ENCODE results near the gene HOXB2. TPM values are rescaled to one million over a fixed set of nuclear protein-coding genes. Genes with fewer than 3 reads are reported as not detected.

The HOXB2 gene
- total and polyA plus RNA-seq, 9 of the 15 experiments (the other 6 are each of a cell fraction or from before 2014, with no cell fraction given), result 2.1 to 97.7 (median 21.2) TPM

DNA sequence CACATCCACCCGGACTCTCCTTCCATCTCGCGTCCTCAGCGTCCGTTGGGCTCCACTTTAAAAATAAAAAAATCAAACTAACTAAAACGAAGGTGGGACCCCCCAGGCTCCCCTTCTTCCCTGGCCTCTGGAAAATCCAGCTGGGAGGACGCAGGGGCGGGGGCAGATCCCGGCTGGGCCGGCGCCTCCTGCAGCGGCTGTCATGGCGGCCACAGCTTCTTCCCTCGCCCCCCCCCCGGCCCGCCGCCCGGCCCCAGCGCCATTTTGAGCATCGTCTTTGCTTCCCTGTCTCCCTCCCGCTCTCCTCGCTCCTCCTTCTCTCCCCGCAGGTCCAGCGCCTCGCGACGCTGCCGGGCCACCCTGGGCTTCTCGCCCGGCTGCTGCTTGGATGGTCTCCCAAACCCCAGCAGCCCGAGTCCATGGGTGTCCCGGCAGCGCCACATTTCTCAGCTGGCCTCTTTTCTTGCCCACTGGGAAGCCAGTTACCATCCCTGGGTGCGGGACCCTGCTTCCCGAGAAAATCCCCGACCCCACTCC lies 3.3 kb downstream of the HOXB2 start (continued):
- no peak for TF ChIP-seq ZNF217 (CRISPR knock-in tag; IDR thresholded peaks at IDR 0.05)
- TF ChIP-seq ZNF263 (CRISPR knock-in tag; IDR thresholded peaks at IDR 0.05; ENCODE audit: borderline replicate concordance), result no peak
- no peak for TF ChIP-seq MEIS2 (IDR thresholded peaks at IDR 0.05; ENCODE audit: partially characterized antibody)
- no peak for TF ChIP-seq SIX5 (IDR thresholded peaks at IDR 0.05; ENCODE audit: borderline replicate concordance in 1 of 2, insufficient read depth in 1 of 2, low read depth in 1 of 2, low read length in 2 of 2)
- peak; percentile 85 for TF ChIP-seq TAF1 (IDR thresholded peaks at IDR 0.05; ENCODE audit: control insufficient read depth, extremely low read depth, insufficient read depth, low read length, severe bottlenecking)
- TF ChIP-seq ZNF354B (CRISPR knock-in tag; IDR thresholded peaks at IDR 0.05), result no peak
- TF ChIP-seq TAF15 (IDR thresholded peaks at IDR 0.05; ENCODE audit: low read depth, low read length), result no peak
- no peak for TF ChIP-seq ZNF717 (CRISPR knock-in tag; IDR thresholded peaks at IDR 0.05)
- TF ChIP-seq, protein P1, sequence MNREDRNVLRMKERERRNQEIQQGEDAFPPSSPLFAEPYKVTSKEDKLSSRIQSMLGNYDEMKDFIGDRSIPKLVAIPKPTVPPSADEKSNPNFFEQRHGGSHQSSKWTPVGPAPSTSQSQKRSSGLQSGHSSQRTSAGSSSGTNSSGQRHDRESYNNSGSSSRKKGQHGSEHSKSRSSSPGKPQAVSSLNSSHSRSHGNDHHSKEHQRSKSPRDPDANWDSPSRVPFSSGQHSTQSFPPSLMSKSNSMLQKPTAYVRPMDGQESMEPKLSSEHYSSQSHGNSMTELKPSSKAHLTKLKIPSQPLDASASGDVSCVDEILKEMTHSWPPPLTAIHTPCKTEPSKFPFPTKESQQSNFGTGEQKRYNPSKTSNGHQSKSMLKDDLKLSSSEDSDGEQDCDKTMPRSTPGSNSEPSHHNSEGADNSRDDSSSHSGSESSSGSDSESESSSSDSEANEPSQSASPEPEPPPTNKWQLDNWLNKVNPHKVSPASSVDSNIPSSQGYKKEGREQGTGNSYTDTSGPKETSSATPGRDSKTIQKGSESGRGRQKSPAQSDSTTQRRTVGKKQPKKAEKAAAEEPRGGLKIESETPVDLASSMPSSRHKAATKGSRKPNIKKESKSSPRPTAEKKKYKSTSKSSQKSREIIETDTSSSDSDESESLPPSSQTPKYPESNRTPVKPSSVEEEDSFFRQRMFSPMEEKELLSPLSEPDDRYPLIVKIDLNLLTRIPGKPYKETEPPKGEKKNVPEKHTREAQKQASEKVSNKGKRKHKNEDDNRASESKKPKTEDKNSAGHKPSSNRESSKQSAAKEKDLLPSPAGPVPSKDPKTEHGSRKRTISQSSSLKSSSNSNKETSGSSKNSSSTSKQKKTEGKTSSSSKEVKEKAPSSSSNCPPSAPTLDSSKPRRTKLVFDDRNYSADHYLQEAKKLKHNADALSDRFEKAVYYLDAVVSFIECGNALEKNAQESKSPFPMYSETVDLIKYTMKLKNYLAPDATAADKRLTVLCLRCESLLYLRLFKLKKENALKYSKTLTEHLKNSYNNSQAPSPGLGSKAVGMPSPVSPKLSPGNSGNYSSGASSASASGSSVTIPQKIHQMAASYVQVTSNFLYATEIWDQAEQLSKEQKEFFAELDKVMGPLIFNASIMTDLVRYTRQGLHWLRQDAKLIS (CRISPR knock-in tag; IDR thresholded peaks at IDR 0.05), result no peak
- no peak for TF ChIP-seq FOXJ3 (CRISPR knock-in tag; IDR thresholded peaks at IDR 0.05)
- TF ChIP-seq SLC30A9 (CRISPR knock-in tag; IDR thresholded peaks at IDR 0.05), result no peak
- no peak for TF ChIP-seq ZNF184 (CRISPR knock-in tag; IDR thresholded peaks at IDR 0.05)
- TF ChIP-seq ZNF583 (CRISPR knock-in tag; IDR thresholded peaks at IDR 0.05), result no peak
- TF ChIP-seq HCFC1 (IDR thresholded peaks at IDR 0.05; ENCODE audit: low read depth, low read length), result no peak
- TF ChIP-seq, protein P2, sequence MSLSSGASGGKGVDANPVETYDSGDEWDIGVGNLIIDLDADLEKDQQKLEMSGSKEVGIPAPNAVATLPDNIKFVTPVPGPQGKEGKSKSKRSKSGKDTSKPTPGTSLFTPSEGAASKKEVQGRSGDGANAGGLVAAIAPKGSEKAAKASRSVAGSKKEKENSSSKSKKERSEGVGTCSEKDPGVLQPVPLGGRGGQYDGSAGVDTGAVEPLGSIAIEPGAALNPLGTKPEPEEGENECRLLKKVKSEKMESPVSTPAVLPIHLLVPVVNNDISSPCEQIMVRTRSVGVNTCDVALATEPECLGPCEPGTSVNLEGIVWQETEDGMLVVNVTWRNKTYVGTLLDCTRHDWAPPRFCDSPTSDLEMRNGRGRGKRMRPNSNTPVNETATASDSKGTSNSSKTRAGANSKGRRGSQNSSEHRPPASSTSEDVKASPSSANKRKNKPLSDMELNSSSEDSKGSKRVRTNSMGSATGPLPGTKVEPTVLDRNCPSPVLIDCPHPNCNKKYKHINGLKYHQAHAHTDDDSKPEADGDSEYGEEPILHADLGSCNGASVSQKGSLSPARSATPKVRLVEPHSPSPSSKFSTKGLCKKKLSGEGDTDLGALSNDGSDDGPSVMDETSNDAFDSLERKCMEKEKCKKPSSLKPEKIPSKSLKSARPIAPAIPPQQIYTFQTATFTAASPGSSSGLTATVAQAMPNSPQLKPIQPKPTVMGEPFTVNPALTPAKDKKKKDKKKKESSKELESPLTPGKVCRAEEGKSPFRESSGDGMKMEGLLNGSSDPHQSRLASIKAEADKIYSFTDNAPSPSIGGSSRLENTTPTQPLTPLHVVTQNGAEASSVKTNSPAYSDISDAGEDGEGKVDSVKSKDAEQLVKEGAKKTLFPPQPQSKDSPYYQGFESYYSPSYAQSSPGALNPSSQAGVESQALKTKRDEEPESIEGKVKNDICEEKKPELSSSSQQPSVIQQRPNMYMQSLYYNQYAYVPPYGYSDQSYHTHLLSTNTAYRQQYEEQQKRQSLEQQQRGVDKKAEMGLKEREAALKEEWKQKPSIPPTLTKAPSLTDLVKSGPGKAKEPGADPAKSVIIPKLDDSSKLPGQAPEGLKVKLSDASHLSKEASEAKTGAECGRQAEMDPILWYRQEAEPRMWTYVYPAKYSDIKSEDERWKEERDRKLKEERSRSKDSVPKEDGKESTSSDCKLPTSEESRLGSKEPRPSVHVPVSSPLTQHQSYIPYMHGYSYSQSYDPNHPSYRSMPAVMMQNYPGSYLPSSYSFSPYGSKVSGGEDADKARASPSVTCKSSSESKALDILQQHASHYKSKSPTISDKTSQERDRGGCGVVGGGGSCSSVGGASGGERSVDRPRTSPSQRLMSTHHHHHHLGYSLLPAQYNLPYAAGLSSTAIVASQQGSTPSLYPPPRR (CRISPR knock-in tag; IDR thresholded peaks at IDR 0.05; ENCODE audit: borderline replicate concordance), result no peak
- TF ChIP-seq TAL1 (IDR thresholded peaks at IDR 0.05), result no peak
- TF ChIP-seq RNF2 (IDR thresholded peaks at IDR 0.05), result no peak
- no peak for TF ChIP-seq SMAD2 (IDR thresholded peaks at IDR 0.05; ENCODE audit: low read depth, low read length)
- no peak for TF ChIP-seq SNIP1 (IDR thresholded peaks at IDR 0.05; ENCODE audit: low read depth)
- TF ChIP-seq SAP30 (IDR thresholded peaks at IDR 0.05; ENCODE audit: borderline replicate concordance, insufficient read depth, low read depth, low read length, poor library complexity, severe bottlenecking), result no peak
- TF ChIP-seq ZNF165 (CRISPR knock-in tag; IDR thresholded peaks at IDR 0.05; ENCODE audit: borderline replicate concordance), result peak; percentile 9; the same call in 1 of the 2 replicates
- no peak for TF ChIP-seq NEUROD1 (IDR thresholded peaks at IDR 0.05; ENCODE audit: borderline replicate concordance, low read depth, low read length, partially characterized antibody)
- no peak for TF ChIP-seq LEF1 (IDR thresholded peaks at IDR 0.05)
